WTC11 (cell line): ENCODE data around the gene TNFAIP2.

Experiments used
- AFF4 ChIP-seq: sonication (generic); formaldehyde crosslinking; IDR thresholded peaks from 2 replicates; pipeline ENCODE4 v1.8.1; 2023; ENCODE audit warnings: mild to moderate bottlenecking, missing genetic modification reagents, borderline replicate concordance
- ATF6 ChIP-seq: sonication (generic); formaldehyde crosslinking; IDR thresholded peaks from 2 replicates; pipeline ENCODE4 v1.8.1; 2023; ENCODE audit warnings: mild to moderate bottlenecking, missing genetic modification reagents
- CTCF ChIP-seq: fragments of 200-600 bp; IDR thresholded peaks from 2 replicates; pipeline ENCODE4 v1.8.0; 2022; ENCODE audit warnings: antibody characterized with exemption
- ELF4 ChIP-seq: sonication (generic); formaldehyde crosslinking; IDR thresholded peaks from 2 replicates; pipeline ENCODE4 v1.8.1; 2022; ENCODE audit warnings: low read depth, mild to moderate bottlenecking, moderate library complexity, missing genetic modification reagents
- FOXJ3 ChIP-seq: sonication (generic); formaldehyde crosslinking; IDR thresholded peaks from 2 replicates; pipeline ENCODE4 v1.9.0; 2021; ENCODE audit warnings: missing genetic modification reagents, mild to moderate bottlenecking, borderline replicate concordance
- GTF2I ChIP-seq: fragments of 250-450 bp; sonication (Bioruptor Pico); conservative IDR thresholded peaks from 2 replicates; pipeline ENCODE4 v1.4.0; 2021; ENCODE audit warnings: mild to moderate bottlenecking
- JAZF1 ChIP-seq: fragments of 250-450 bp; sonication (Bioruptor Pico); IDR thresholded peaks from 2 replicates; pipeline ENCODE4 v1.9.0; 2021; ENCODE audit warnings: moderate library complexity, mild to moderate bottlenecking, inconsistent platforms
- KAT7 ChIP-seq: sonication (generic); formaldehyde crosslinking; IDR thresholded peaks from 2 replicates; pipeline ENCODE4 v1.8.1; 2023; ENCODE audit warnings: missing genetic modification reagents, mild to moderate bottlenecking, borderline replicate concordance
- MAX ChIP-seq: sonication (generic); formaldehyde crosslinking; IDR thresholded peaks from 2 replicates; pipeline ENCODE4 v1.8.0; 2022; ENCODE audit warnings: mild to moderate bottlenecking, missing genetic modification reagents
- SMAD3 ChIP-seq: sonication (generic); formaldehyde crosslinking; IDR thresholded peaks from 2 replicates; pipeline ENCODE4 v1.8.0; 2022; ENCODE audit warnings: missing genetic modification reagents, mild to moderate bottlenecking, borderline replicate concordance
- ZNF138 ChIP-seq: sonication (generic); formaldehyde crosslinking; conservative IDR thresholded peaks from 2 replicates; pipeline ENCODE4 v1.8.1; 2022; ENCODE audit warnings: mild to moderate bottlenecking, moderate library complexity, missing genetic modification reagents
- TF ChIP-seq, protein P1 (sequence below): sonication (generic); formaldehyde crosslinking; IDR thresholded peaks from 2 replicates; pipeline ENCODE4 v1.8.1; 2022; ENCODE audit warnings: mild to moderate bottlenecking, moderate library complexity, missing genetic modification reagents
- TF ChIP-seq, protein P2 (sequence below): sonication (generic); formaldehyde crosslinking; IDR thresholded peaks from 2 replicates; pipeline ENCODE4 v1.8.1; 2022; ENCODE audit warnings: low read depth, mild to moderate bottlenecking, moderate library complexity, missing genetic modification reagents, borderline replicate concordance

DNA sequence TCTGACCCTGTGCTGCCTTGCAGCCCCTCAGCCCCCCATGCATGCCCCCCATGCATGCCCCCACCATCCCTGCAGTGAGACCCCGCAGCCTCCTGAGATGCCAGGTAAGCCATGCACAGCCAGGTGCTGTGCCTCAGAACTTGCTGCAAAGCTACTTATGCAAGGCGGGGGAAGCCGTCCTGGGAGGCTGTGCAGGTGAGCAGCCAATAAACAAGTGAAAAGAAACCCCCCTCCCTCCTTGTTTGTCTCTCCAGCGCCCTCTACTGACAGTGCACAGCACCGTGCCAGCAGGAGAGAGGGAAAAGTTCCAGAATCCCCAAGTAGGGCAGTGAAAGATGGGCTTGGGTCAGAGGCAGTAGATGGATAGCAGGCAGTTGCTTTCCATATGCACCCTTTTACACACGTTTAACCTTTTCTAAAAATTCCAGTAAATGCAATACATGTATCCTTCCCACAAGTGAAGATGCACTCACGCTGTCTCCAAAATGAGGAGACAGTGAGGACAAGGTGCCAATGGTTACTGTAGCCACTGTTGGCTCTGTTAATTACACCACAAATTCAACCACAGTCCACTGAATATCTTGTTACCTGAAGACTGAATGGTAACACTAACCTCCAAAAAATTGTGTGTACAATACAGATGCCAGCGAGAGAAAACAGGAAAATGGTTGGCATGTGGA, 18.0 kb downstream of the TNFAIP2 start:
- TF ChIP-seq FOXJ3 (CRISPR knock-in tag): no peak
- TF ChIP-seq, protein P1, sequence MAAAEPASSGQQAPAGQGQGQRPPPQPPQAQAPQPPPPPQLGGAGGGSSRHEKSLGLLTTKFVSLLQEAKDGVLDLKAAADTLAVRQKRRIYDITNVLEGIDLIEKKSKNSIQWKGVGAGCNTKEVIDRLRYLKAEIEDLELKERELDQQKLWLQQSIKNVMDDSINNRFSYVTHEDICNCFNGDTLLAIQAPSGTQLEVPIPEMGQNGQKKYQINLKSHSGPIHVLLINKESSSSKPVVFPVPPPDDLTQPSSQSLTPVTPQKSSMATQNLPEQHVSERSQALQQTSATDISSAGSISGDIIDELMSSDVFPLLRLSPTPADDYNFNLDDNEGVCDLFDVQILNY (CRISPR knock-in tag): no peak
- no peak for TF ChIP-seq MAX (CRISPR knock-in tag)
- TF ChIP-seq JAZF1: no peak
- no peak for TF ChIP-seq ELF4 (CRISPR knock-in tag)
- no peak for TF ChIP-seq ATF6 (CRISPR knock-in tag)
- no peak for TF ChIP-seq ZNF138 (CRISPR knock-in tag)
- peak; percentile 77 for TF ChIP-seq CTCF
- TF ChIP-seq KAT7 (CRISPR knock-in tag): no peak
- TF ChIP-seq, protein P2, sequence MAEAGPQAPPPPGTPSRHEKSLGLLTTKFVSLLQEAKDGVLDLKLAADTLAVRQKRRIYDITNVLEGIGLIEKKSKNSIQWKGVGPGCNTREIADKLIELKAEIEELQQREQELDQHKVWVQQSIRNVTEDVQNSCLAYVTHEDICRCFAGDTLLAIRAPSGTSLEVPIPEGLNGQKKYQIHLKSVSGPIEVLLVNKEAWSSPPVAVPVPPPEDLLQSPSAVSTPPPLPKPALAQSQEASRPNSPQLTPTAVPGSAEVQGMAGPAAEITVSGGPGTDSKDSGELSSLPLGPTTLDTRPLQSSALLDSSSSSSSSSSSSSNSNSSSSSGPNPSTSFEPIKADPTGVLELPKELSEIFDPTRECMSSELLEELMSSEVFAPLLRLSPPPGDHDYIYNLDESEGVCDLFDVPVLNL: no peak
- TF ChIP-seq GTF2I: no peak
- TF ChIP-seq SMAD3: no peak
- TF ChIP-seq AFF4 (CRISPR knock-in tag): no peak
